OCI-LY3 (cell line): Measurements from ENCODE around the gene COL13A1.

Experiments
- H2AFZ ChIP-seq: fragments of 200-600, 300-600 bp; shearing (Covaris generic); 2 replicates; pipeline ENCODE4 v1.6.0; 2014; ENCODE audit warnings: antibody characterized with exemption, low read depth, low read length
- H3K27ac ChIP-seq: fragments of 200-600, 300-600 bp; sonication (generic); 2 replicates; pipeline ENCODE4 v1.5.1; 2014; ENCODE audit warnings: mild to moderate bottlenecking, low read length, moderate library complexity, mixed read lengths
- H3K27me3 ChIP-seq: fragments of 200-600, 300-600 bp; sonication (generic); 2 replicates; pipeline ENCODE4 v1.6.1; 2014; ENCODE audit warnings: low read depth, low read length, mixed read lengths
- H3K36me3 ChIP-seq: fragments of 200-600, 300-600 bp; sonication (generic); replicated peaks from 2 replicates; pipeline ENCODE3; 2014; ENCODE audit warnings: low read depth, low read length, mixed read lengths
- H3K4me1 ChIP-seq: fragments of 300-600, 200-600 bp; sonication (generic); 2 replicates; pipeline ENCODE4 v1.6.1; 2014; ENCODE audit warnings: low read length, mixed read lengths
- H3K4me2 ChIP-seq: fragments of 200-600, 300-600 bp; sonication (generic); 2 replicates; pipeline ENCODE4 v1.6.1; 2014; ENCODE audit warnings: low read length, mixed read lengths
- H3K4me3 ChIP-seq: fragments of 300-600, 200-600 bp; sonication (generic); 2 replicates; pipeline ENCODE4 v1.5.1; 2014; ENCODE audit warnings: antibody characterized with exemption, mild to moderate bottlenecking, low read length, moderate library complexity
- H3K79me2 ChIP-seq: fragments of 300-600, 200-600 bp; shearing (Covaris generic); 2 replicates; pipeline ENCODE4 v1.6.1; 2014; ENCODE audit warnings: mild to moderate bottlenecking, low read length, mixed read lengths
- H3K9ac ChIP-seq: fragments of 300-600, 200-600 bp; shearing (Covaris generic); 2 replicates; pipeline ENCODE4 v1.6.0; 2014; ENCODE audit warnings: mild to moderate bottlenecking, low read length, moderate library complexity
- H3K9me3 ChIP-seq: fragments of 200-600, 300-600 bp; shearing (Covaris generic); 2 replicates; pipeline ENCODE4 v1.6.1; 2014; ENCODE audit warnings: low read length, mixed read lengths; ENCODE audit not compliant: insufficient read depth
- H4K20me1 ChIP-seq: fragments of 200-600, 300-600 bp; sonication (generic); 2 replicates; pipeline ENCODE4 v1.6.1; 2016; ENCODE audit warnings: low read length, mixed read lengths; ENCODE audit not compliant: insufficient read depth
- EZH2phosphoT487 ChIP-seq: fragments of 200-600 bp; shearing (Covaris generic); IDR thresholded peaks from 2 replicates; pipeline ENCODE4 v1.6.1; 2018; ENCODE audit warnings: antibody characterized with exemption, mixed run types, low read depth
- TF ChIP-seq, protein P1 (sequence below): fragments of 200-600, 300-600 bp; sonication (generic); IDR thresholded peaks from 2 replicates; pipeline ENCODE4 v1.5.1; 2014; ENCODE audit warnings: antibody characterized with exemption, low read length, low read depth

Gene COL13A1

DNA sequence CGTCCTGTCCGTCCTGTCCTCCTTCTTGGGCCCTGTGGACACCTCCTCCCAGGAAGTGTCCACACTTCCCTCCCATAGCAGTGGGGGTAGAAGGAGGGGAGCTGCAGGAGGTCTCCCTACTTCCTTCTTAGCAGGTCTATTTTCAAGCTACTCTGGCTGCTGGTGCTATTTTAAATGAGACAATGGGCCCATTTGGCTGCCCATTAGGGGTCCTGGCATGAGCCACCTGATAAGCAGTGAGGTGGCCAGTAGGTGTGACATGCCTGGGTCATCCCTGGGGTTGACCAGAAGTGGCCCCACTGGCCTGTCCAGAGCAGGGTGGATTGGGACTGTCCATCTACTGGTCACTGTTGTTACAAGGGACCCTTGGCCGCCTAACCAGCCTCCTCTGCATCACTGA lies 75.2 kb downstream of the COL13A1 start:
- H3K4me2 ChIP-seq: no peak overlapping the region
- H3K36me3 ChIP-seq: no peaks in the 10 kb centered on the region
- H3K79me2 ChIP-seq: no peaks in the 10 kb centered on the region
- no peak overlapping the region for H3K9ac ChIP-seq
- H3K27ac ChIP-seq: no peak overlapping the region
- H3K4me1 ChIP-seq: no peaks in the 10 kb centered on the region
- H3K4me3 ChIP-seq: no peak overlapping the region
- H4K20me1 ChIP-seq: no peaks in the 10 kb centered on the region
- H3K27me3 ChIP-seq: no peaks in the 10 kb centered on the region; the same call in 1 of the 2 replicates
- no peak overlapping the region for H2AFZ ChIP-seq
- no peak for TF ChIP-seq EZH2phosphoT487
- TF ChIP-seq, protein P1, sequence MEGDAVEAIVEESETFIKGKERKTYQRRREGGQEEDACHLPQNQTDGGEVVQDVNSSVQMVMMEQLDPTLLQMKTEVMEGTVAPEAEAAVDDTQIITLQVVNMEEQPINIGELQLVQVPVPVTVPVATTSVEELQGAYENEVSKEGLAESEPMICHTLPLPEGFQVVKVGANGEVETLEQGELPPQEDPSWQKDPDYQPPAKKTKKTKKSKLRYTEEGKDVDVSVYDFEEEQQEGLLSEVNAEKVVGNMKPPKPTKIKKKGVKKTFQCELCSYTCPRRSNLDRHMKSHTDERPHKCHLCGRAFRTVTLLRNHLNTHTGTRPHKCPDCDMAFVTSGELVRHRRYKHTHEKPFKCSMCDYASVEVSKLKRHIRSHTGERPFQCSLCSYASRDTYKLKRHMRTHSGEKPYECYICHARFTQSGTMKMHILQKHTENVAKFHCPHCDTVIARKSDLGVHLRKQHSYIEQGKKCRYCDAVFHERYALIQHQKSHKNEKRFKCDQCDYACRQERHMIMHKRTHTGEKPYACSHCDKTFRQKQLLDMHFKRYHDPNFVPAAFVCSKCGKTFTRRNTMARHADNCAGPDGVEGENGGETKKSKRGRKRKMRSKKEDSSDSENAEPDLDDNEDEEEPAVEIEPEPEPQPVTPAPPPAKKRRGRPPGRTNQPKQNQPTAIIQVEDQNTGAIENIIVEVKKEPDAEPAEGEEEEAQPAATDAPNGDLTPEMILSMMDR: no peak
- H3K9me3 ChIP-seq: no peaks in the 10 kb centered on the region

- H3K9ac ChIP-seq: no peak overlapping the region
- no peaks in the 10 kb centered on the region for H3K9me3 ChIP-seq
- no peak overlapping the region for H3K4me2 ChIP-seq
- no peaks in the 10 kb centered on the region for H3K79me2 ChIP-seq
- no peaks in the 10 kb centered on the region for H3K36me3 ChIP-seq
- TF ChIP-seq, protein P1: no peak
- TF ChIP-seq EZH2phosphoT487: no peak
- no peak overlapping the region for H3K4me3 ChIP-seq
- no peak overlapping the region for H2AFZ ChIP-seq
- no peaks in the 10 kb centered on the region for H4K20me1 ChIP-seq
- no peak overlapping the region for H3K27ac ChIP-seq
- no peaks in the 10 kb centered on the region for H3K4me1 ChIP-seq
- H3K27me3 ChIP-seq: no peaks in the 10 kb centered on the region; the same call in 1 of the 2 replicates
Observed at GRCh38 chr10:69878038-69878437, 76.3 kb downstream of the COL13A1 start.

- Histone ChIP-seq H3K27ac (no peak overlapping the region), H3K36me3 (no peaks in the 10 kb centered on the region)
Observed at GRCh38 chr10:69878951-69879350, 77.2 kb downstream of the COL13A1 start.

GRCh38 chr10:69879634-69880257 lies 78.0 kb downstream of the COL13A1 start:
- no peak overlapping the region for H3K9ac ChIP-seq
- H3K79me2 ChIP-seq: no peaks in the 10 kb centered on the region
- H3K4me2 ChIP-seq: no peak overlapping the region
- no peaks in the 10 kb centered on the region for H3K9me3 ChIP-seq
- H3K4me3 ChIP-seq: no peak overlapping the region
- H4K20me1 ChIP-seq: no peaks in the 10 kb centered on the region
- H3K27me3 ChIP-seq: peaks cover 7% of the 10 kb centered on the region; the same call in 1 of the 2 replicates
- no peaks in the 10 kb centered on the region for H3K36me3 ChIP-seq
- no peak overlapping the region for H2AFZ ChIP-seq
- TF ChIP-seq, protein P1: no peak
- H3K27ac ChIP-seq: no peak overlapping the region
- no peaks in the 10 kb centered on the region for H3K4me1 ChIP-seq

More at GRCh38 chr10:69878951-69879350, 77.2 kb downstream of the COL13A1 start:
- H3K4me1 ChIP-seq: no peaks in the 10 kb centered on the region
- H3K27me3 ChIP-seq: peaks cover 6% of the 10 kb centered on the region; the same call in 1 of the 2 replicates
- no peaks in the 10 kb centered on the region for H3K79me2 ChIP-seq
- H3K4me2 ChIP-seq: no peak overlapping the region
- TF ChIP-seq EZH2phosphoT487: no peak
- TF ChIP-seq, protein P1: no peak
- H2AFZ ChIP-seq: no peak overlapping the region
- H4K20me1 ChIP-seq: no peaks in the 10 kb centered on the region
- H3K4me3 ChIP-seq: no peak overlapping the region
- no peak overlapping the region for H3K9ac ChIP-seq
- H3K9me3 ChIP-seq: no peaks in the 10 kb centered on the region
